ENCODE measurements around the gene C1QTNF9.

- TF ChIP-seq, protein P1, sequence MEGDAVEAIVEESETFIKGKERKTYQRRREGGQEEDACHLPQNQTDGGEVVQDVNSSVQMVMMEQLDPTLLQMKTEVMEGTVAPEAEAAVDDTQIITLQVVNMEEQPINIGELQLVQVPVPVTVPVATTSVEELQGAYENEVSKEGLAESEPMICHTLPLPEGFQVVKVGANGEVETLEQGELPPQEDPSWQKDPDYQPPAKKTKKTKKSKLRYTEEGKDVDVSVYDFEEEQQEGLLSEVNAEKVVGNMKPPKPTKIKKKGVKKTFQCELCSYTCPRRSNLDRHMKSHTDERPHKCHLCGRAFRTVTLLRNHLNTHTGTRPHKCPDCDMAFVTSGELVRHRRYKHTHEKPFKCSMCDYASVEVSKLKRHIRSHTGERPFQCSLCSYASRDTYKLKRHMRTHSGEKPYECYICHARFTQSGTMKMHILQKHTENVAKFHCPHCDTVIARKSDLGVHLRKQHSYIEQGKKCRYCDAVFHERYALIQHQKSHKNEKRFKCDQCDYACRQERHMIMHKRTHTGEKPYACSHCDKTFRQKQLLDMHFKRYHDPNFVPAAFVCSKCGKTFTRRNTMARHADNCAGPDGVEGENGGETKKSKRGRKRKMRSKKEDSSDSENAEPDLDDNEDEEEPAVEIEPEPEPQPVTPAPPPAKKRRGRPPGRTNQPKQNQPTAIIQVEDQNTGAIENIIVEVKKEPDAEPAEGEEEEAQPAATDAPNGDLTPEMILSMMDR (IDR thresholded peaks at IDR 0.05): no peak
- TF ChIP-seq EZH2phosphoT487 (IDR thresholded peaks at IDR 0.05): no peak
Measured at GRCh38 chr13:24277761-24278160, 31.6 kb upstream of the C1QTNF9 start.
